HL-60 (cell line): ENCODE measurements around the gene REEP3.

Experiments used
- TF ChIP-seq, protein P1 (sequence below): IDR thresholded peaks from one replicate; pipeline ENCODE4 v1.5.1; 2011; ENCODE audit warnings: low read length, control low read depth, inconsistent platforms; ENCODE audit not compliant: insufficient read depth
- TF ChIP-seq, protein P2 (sequence below): IDR thresholded peaks from 2 replicates; pipeline ENCODE4 v1.6.1; 2012; ENCODE audit warnings: low read depth; ENCODE audit not compliant: insufficient replicate concordance

DNA sequence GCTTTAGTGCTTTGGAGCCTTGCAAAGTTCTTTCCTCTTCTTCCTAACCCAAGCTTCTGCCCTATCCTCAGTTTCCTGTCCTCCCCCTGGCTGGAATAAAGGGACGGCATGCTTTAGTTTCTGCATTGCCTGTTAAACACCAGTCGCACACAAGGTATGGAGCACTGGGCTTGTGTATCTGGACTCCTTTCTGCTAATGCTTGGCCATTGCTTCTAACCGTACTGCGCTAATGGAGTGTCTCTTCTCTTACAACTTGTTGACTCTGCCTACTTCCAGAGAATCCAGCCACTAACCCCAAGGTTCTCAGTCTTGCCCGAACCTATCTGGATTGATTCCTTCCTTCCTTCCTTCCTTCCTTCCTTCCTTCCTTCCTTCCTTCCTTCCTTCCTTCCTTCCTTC is 120.6 kb downstream of the REEP3 start:
- TF ChIP-seq, protein P1, sequence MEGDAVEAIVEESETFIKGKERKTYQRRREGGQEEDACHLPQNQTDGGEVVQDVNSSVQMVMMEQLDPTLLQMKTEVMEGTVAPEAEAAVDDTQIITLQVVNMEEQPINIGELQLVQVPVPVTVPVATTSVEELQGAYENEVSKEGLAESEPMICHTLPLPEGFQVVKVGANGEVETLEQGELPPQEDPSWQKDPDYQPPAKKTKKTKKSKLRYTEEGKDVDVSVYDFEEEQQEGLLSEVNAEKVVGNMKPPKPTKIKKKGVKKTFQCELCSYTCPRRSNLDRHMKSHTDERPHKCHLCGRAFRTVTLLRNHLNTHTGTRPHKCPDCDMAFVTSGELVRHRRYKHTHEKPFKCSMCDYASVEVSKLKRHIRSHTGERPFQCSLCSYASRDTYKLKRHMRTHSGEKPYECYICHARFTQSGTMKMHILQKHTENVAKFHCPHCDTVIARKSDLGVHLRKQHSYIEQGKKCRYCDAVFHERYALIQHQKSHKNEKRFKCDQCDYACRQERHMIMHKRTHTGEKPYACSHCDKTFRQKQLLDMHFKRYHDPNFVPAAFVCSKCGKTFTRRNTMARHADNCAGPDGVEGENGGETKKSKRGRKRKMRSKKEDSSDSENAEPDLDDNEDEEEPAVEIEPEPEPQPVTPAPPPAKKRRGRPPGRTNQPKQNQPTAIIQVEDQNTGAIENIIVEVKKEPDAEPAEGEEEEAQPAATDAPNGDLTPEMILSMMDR = no peak
- TF ChIP-seq, protein P2, sequence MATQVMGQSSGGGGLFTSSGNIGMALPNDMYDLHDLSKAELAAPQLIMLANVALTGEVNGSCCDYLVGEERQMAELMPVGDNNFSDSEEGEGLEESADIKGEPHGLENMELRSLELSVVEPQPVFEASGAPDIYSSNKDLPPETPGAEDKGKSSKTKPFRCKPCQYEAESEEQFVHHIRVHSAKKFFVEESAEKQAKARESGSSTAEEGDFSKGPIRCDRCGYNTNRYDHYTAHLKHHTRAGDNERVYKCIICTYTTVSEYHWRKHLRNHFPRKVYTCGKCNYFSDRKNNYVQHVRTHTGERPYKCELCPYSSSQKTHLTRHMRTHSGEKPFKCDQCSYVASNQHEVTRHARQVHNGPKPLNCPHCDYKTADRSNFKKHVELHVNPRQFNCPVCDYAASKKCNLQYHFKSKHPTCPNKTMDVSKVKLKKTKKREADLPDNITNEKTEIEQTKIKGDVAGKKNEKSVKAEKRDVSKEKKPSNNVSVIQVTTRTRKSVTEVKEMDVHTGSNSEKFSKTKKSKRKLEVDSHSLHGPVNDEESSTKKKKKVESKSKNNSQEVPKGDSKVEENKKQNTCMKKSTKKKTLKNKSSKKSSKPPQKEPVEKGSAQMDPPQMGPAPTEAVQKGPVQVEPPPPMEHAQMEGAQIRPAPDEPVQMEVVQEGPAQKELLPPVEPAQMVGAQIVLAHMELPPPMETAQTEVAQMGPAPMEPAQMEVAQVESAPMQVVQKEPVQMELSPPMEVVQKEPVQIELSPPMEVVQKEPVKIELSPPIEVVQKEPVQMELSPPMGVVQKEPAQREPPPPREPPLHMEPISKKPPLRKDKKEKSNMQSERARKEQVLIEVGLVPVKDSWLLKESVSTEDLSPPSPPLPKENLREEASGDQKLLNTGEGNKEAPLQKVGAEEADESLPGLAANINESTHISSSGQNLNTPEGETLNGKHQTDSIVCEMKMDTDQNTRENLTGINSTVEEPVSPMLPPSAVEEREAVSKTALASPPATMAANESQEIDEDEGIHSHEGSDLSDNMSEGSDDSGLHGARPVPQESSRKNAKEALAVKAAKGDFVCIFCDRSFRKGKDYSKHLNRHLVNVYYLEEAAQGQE = no peak
